Brain microvascular endothelial cell (primary cell): ENCODE data around the gene CACNG5.

Source experiments
- DNase-seq: peaks from one replicate; pipeline ENCODE4 v3.0.0-alpha.2; 2020
- H3K27ac ChIP-seq: fragments of 250-450 bp; sonication (Bioruptor Pico); 2 replicates; pipeline ENCODE4 v1.5.1; 2020; ENCODE audit warnings: mild to moderate bottlenecking, moderate library complexity
- H3K27me3 ChIP-seq: fragments of 250-450 bp; sonication (Bioruptor Pico); replicated peaks from 2 replicates; pipeline ENCODE4 v1.5.1; 2020; ENCODE audit warnings: mild to moderate bottlenecking
- H3K36me3 ChIP-seq: fragments of 250-450 bp; sonication (Bioruptor Pico); replicated peaks from 2 replicates; pipeline ENCODE4 v1.5.1; 2020; ENCODE audit warnings: mild to moderate bottlenecking
- H3K4me3 ChIP-seq: 2 replicates; pipeline ENCODE4 v1.5.1; 2011; ENCODE audit warnings: low read depth, mild to moderate bottlenecking, control low read depth, low read length, moderate library complexity
- CTCF ChIP-seq: IDR thresholded peaks from 2 replicates; pipeline ENCODE4 v1.5.1; 2011; ENCODE audit warnings: low read depth, mild to moderate bottlenecking, moderate library complexity, low read length, control low read depth, inconsistent platforms; ENCODE audit errors: missing control alignments
- in situ Hi-C: cut with HindIII; loops from 2 replicates; pipeline ENCODE4 v1.10.0; 2017; ENCODE audit warnings: low sequenced_read_pairs, low pct_ligation_motif_present

Gene CACNG5

DNA sequence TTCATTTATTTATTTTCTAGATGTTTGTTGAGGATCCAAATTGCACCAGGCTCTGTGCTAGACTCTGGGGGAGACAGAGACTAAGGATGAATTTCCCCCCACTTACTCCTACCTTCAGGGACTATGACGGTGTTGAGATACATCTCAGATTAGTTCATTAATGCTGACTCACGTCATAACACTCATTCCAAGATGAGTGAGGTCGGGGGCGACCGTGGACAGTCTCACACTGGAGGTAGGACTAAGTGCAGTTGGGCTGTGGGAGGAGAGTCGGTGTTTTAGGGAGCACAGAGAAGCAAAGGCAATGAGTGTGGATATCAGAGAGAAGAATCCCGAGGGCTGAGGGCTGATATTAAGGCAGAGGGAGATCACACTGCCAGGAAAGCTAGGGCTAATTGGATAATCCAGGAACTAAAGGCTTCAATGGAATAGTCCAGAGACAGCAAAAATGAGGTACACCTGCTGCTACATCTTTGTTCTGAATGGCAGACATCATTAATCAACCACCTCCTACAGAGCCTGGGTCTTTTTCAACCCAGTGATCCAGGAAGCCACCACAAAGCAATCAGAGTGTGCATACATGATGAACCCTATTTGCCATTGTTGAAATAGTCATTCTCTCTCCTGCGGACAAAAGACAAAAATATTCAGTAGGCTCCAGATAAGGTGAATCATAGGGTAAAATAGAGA, 91.0 kb downstream of the CACNG5 start:
- DNase-seq, result no peak
- Histone ChIP-seq H3K4me3 (no peak overlapping the region), H3K36me3 (no peaks in the 10 kb centered on the region), H3K27me3 (peaks cover 3% of the 10 kb centered on the region), H3K27ac (no peak overlapping the region)
- TF ChIP-seq CTCF, result no peak
- in situ Hi-C loops, result no loop called here

- no peak for DNase-seq
Observed at GRCh38 chr17:66928949-66929348, 94.0 kb downstream of the CACNG5 start.

GRCh38 chr17:66929591-66929990, 94.7 kb downstream of the CACNG5 start:
- in situ Hi-C loops, result no loop called here

More at GRCh38 chr17:66928949-66929348, 94.0 kb downstream of the CACNG5 start:
- no peaks in the 10 kb centered on the region for H3K36me3 ChIP-seq
- in situ Hi-C loops, result no loop called here
- peaks cover 3% of the 10 kb centered on the region for H3K27me3 ChIP-seq
- no peak overlapping the region for H3K27ac ChIP-seq
- no peak overlapping the region for H3K4me3 ChIP-seq
- TF ChIP-seq CTCF, result no peak

DNA sequence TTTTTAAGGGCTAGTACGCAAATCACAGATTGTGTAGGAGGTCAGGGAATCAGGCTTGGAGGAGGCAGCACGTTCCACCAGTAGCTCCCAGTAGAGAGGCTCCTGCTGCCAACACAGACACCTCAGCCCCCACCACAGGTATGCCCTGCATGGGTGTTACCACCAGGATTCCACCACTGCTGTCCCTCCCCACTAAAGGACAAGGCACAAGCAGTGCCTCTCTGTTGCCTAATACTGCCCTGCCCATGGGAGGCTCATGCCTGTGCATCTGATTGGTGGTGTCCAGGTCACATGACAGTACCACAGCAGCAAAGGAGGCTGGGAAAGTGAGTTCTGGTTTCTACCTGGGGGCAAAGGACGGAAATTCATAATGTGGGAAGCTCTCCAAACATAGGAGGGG, 96.0 kb downstream of the CACNG5 start:
- no peaks in the 10 kb centered on the region for H3K36me3 ChIP-seq

More at GRCh38 chr17:66929591-66929990, 94.7 kb downstream of the CACNG5 start:
- Histone ChIP-seq H3K36me3 (no peaks in the 10 kb centered on the region), H3K4me3 (no peak overlapping the region), H3K27me3 (peaks cover 3% of the 10 kb centered on the region), H3K27ac (no peak overlapping the region)
- TF ChIP-seq CTCF, result no peak
- DNase-seq, result no peak

DNA sequence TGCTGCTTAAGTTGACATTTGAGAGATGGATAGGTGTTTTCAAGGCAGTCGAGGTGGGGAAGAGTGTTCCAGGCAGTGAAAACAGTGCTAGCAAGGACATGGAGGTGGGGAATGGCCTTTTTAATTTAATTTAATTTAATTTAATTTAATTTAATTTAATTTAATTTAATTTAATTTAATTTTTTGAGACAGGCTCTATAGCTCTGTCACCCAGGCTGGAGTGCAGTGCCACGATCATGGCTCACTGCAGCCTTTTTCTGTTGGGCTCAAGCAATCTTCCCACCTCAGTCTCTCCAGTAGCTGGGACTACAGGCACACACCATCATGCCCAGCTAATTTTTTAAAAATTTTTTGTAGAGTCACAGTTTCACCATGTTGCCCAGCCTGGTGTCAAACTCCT, 97.4 kb downstream of the CACNG5 start:
- no peaks in the 10 kb centered on the region for H3K36me3 ChIP-seq
- in situ Hi-C loops, result no loop called here
- H3K27ac ChIP-seq, result no peak overlapping the region
- no peak overlapping the region for H3K4me3 ChIP-seq
- TF ChIP-seq CTCF, result no peak
- H3K27me3 ChIP-seq, result peaks cover 3% of the 10 kb centered on the region
- DNase-seq, result no peak

More for the DNA sequence above, 96.0 kb downstream of the CACNG5 start:
- Histone ChIP-seq H3K27me3 (peaks cover 3% of the 10 kb centered on the region), H3K4me3 (no peak overlapping the region), H3K27ac (no peak overlapping the region)
- in situ Hi-C loops, result no loop called here
- no peak for DNase-seq
- TF ChIP-seq CTCF, result no peak

DNA sequence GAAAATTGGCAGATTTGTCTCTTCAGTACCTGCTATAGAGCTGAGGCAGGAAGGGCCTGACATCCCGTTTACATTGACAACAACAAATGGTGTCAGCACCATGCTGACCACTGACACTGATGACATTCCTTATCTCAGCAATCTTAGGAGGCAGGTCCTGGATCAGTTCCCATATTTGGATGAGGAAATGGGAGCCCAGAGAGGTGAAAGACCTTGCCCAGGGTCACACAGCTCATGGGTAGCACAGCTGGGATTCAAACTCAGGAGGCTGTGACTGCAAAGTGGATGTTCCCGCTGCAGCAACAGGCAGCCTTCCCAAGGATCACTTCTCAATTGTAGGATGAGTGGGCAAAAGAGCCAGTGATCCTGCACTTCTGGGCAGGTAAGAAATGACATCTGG, 99.1 kb downstream of the CACNG5 start:
- in situ Hi-C loops, result no loop called here
- Histone ChIP-seq H3K4me3 (no peak overlapping the region), H3K27ac (no peak overlapping the region), H3K27me3 (peaks cover 5% of the 10 kb centered on the region), H3K36me3 (no peaks in the 10 kb centered on the region)
- no peak for TF ChIP-seq CTCF
- no peak for DNase-seq
